Femur (tissue), 1 donor: ENCODE measurements around the gene RBBP8.
A peak's percentile ranks its signal among the peaks of the same experiment; 100 is the strongest.

Experiments
- DNase-seq: peaks from one replicate; pipeline ENCODE4 v3.0.0-alpha.2; 2017

RBBP8 gene

GRCh38 chr18:23066060-23066459 lies 132.9 kb downstream of the RBBP8 start:
- DNase-seq = no peak

- no peak for DNase-seq
Observed at GRCh38 chr18:23066504-23067039, 133.4 kb downstream of the RBBP8 start.

- no peak for DNase-seq
Observed at GRCh38 chr18:23067236-23067635, 134.1 kb downstream of the RBBP8 start.

- DNase-seq = no peak
Observed at GRCh38 chr18:23068011-23068410, 134.9 kb downstream of the RBBP8 start.

- DNase-seq = no peak
Observed at GRCh38 chr18:23068570-23069310, 135.6 kb downstream of the RBBP8 start.

GRCh38 chr18:23069481-23069880 lies 136.4 kb downstream of the RBBP8 start:
- no peak for DNase-seq

- no peak for DNase-seq
Observed at GRCh38 chr18:23069898-23070297, 136.8 kb downstream of the RBBP8 start.

GRCh38 chr18:23071285-23071684 lies 138.2 kb downstream of the RBBP8 start:
- DNase-seq = peak; percentile 79

GRCh38 chr18:23072079-23072478 lies 139.0 kb downstream of the RBBP8 start:
- DNase-seq = no peak

GRCh38 chr18:23073996-23074606 lies 141.0 kb downstream of the RBBP8 start:
- DNase-seq = no peak
